GM15510 (cell line): ENCODE measurements around the gene MCM8.

ENCODE experiments used
- POLR2A ChIP-seq: IDR thresholded peaks from 3 replicates; pipeline ENCODE4 v1.6.1; 2011; ENCODE audit warnings: borderline replicate concordance; ENCODE audit not compliant: insufficient read length; ENCODE audit errors: extremely low read depth

MCM8 gene

DNA sequence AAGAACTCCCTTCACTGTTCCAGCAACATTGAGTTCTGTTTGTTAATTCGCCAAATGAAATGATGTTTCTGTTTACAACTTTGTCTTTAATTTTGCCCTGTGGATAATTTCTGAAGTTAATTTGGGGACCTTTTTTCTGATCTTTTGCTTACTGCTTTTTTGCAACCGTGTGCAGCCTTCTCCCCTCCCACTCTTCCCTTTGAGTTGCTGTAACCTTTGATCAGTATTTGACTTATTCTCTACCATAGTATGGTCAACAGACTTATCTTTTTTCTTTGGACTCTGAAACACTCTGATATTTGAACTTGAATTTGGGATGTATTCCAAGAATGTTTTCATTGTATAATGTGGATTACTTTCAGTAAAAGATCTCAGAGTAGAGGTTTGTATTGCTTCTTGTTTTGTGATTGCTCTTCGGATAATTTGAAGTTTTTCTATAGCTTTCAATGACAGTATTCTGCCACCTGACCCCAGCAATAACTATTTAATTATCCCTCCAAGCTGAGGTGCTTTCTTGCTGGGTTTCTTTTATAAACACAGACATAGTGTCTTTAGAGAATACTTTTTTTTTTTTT is 57.2 kb downstream of the MCM8 start:
- TF ChIP-seq POLR2A: no peak

DNA sequence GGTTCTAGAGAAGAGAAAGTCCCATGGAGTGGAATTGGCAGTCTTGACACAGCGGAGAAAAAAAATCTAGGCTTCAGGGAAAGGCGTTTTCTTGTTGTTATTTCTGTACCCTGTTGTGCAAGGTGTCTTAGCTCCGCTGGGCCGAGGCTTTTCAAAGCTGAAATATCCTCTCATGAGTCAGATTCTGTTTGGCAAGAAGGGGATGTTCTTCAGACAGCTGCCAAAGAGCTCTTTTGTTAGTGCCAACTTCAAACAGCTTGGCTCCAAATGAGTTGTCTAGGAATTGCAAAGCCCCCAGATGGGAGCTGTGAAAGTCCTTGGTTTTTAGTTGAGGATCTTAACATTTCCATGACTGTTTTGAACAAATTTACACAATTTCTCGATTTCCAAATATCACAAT is 57.8 kb downstream of the MCM8 start:
- no peak for TF ChIP-seq POLR2A

DNA sequence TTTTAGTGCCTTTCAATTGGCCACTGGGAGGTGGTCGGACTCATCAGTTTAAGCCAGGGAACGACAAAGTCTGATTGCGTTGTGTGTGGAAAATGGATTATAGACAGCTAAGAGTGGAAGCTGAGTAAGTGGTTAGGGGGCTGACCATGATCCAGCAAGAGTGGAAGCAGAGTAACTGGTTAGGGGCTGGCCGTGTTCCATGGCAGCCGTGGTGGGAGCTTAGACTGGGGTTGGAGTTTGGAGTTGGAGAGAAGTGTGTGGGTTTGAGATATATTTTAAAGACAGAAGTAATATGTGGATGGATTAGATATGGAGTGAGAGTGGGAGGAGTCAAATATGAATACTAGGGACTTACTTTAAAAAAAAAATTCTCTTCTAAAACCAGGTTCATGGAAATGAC is 61.7 kb downstream of the MCM8 start:
- no peak for TF ChIP-seq POLR2A

DNA sequence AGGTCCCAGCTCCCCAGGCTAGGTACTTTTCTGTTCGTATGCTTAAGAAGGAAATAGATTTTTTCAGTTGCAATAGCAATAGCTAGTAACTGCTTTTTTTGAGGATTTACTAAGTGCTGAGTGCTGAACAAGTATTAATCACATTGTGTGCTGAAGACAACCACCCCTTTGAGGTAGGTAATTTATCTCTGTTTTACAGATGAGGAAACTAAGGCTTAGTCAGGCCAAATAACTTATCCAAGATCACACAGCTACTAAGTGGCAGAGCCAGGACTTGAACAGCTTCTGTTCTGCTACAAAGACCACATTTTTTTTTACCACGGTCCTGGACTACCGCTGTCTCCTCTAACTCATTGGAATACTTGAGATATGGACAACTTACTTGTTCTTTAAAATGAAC is 63.6 kb downstream of the MCM8 start:
- TF ChIP-seq POLR2A: no peak

DNA sequence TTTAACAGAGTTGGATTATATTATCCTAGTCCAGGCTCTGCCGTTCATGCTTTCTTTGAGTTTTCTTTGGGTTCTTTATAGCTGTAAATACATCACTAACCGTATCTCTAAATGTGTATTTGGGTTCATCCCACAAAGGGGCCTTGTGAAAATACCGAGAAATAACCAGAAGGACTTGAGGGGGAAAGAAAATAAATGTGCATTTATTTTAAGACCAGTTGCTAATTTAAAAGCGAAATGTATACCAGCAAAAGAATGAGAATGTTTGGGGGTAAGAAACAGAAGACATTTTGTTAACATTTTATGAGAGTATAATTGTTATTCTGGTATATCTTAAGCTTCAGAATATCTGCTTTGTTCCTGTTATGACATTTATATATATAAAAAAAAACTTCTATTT is 64.5 kb downstream of the MCM8 start:
- TF ChIP-seq POLR2A: no peak

DNA sequence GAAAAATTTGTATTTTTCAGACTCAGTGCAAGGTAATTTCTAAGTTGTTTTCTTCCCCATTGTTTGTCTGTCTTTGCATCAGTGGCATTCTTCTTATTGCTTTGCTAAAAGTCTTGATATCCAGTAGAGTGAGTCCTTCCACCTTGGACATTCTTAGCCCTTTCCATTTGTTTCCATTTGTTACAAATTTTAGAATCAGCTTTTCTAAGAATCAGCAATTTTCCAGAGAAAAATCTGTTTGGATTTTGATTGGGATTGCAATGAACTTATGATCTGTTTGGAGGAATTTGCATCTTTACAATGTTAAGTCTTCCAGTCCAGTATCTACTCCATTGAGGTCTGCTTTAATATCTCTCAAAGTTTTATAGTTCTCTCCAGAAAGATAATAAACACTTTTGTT is 67.0 kb downstream of the MCM8 start:
- TF ChIP-seq POLR2A: no peak

DNA sequence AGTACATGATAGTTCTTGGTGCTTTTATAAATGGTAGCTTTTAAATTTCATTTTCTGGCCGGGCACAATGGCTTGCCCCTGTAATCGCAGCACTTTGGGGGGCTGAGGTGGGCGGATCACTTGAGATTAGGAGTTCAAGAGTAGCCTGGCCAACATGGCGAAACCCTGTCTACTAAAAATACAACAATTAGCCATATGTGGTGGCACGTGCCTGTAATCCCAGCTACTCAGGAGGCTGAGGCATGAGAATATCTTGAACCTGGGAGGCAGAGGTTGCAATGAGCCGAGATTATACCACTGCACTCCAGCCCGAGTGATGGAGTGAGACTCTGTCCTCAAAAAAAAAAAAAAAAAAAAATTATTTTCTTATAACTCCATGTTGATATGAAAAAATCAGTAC is 67.4 kb downstream of the MCM8 start:
- no peak for TF ChIP-seq POLR2A

DNA sequence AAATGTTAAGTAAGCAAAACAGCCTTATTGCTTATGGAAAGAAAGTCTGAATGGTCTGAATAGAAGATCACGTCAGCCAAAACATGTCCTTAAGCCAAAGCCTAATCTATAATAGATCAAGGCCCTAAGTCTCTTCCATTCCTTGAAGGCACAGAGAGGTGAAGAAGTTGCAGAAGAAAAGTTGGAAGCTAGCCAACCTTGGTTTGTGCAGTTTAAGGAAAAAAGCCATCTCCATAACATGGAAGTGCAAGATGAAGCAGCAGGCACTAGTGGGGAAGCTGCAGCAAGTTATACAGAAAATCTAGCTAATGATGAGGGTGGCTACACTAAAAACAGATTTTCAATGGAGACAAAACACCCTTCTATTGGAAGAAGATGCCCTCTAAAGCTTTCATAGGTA is 74.3 kb downstream of the MCM8 start:
- TF ChIP-seq POLR2A: no peak

DNA sequence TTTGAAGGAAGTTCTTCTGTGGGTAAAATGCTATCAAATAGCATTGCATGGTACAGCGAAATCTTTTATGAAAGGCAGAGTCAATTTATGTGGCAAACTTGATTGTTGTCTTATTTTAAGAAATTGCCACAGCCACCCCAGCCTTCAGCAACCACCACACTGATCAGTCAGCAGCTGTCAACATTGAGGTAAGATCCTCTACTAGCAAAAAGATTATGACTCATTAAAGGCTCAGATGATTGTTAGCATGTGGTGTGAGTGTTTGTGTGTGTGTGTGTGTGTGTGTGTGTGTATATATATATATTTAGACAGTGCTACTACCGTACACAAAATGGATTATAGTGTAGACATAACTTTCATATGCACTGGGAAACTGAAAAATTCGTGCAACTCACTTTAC is 75.6 kb downstream of the MCM8 start:
- no peak for TF ChIP-seq POLR2A

DNA sequence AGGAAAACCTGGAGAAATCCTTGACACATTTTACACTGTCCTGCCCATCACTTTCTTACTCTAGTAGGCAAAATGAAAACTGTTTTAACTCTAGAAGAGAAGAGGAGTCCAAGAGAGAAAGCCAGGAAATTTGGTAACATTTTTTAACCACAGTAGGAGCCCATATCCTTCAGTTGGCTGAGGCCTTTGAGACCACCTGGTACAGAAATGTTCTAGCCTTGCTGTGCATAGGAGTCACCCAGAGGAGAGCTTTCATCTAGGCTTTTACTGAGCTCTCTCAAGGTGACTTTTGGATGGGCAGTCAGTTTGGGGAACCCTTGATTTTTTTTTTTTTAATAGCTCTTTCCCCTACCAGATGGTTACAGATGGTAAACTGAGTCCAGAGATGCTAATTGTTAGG is 78.4 kb downstream of the MCM8 start:
- no peak for TF ChIP-seq POLR2A

DNA sequence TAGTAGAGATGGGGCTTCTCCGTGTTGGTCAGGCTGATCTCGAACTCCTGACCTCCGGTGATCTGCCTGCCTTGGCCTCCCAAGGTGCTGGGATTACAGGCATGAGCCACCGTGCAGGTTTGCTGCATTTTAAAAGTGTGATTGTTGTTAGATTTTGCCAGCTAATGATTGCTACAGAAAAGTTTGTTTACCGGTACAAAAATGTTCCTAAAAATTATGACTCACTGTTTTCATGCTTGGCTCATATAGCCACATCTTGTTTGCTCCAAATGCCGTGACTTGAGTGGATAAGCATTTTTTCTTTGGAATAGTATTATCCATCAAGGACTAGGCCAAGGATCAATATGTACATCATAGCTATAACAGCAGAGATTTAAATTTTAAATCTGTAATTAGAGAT is 79.1 kb downstream of the MCM8 start:
- TF ChIP-seq POLR2A: no peak

DNA sequence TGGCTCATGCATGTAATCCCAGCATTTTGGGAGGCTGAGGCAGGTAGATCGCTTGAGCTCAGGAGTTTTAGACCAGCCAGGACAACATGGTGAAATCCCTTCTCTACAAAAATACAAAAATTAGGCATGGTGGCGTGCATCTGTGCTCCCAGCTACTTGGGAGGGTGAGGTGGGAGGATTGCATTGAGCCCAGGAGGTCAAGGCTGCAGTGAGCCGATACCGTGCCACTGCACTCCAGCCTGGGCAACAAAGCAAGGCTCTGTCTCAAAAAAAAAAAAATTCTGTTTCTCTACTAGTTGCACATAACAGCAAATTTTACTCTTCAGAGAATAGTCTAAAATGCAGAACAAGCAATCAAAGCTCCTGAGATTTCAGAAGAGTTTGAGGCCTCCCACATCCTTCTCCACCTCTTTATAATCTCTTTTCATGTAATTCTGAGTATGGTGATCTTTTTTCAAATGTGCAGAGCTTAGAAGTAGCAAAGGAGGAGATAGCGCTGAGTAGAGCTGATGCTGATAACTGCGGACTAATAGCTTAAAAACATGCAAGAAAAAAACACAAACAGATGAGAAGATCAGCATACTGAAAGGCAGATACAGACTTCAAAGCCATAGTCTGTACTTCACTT is 80.1 kb downstream of the MCM8 start:
- no peak for TF ChIP-seq POLR2A

DNA sequence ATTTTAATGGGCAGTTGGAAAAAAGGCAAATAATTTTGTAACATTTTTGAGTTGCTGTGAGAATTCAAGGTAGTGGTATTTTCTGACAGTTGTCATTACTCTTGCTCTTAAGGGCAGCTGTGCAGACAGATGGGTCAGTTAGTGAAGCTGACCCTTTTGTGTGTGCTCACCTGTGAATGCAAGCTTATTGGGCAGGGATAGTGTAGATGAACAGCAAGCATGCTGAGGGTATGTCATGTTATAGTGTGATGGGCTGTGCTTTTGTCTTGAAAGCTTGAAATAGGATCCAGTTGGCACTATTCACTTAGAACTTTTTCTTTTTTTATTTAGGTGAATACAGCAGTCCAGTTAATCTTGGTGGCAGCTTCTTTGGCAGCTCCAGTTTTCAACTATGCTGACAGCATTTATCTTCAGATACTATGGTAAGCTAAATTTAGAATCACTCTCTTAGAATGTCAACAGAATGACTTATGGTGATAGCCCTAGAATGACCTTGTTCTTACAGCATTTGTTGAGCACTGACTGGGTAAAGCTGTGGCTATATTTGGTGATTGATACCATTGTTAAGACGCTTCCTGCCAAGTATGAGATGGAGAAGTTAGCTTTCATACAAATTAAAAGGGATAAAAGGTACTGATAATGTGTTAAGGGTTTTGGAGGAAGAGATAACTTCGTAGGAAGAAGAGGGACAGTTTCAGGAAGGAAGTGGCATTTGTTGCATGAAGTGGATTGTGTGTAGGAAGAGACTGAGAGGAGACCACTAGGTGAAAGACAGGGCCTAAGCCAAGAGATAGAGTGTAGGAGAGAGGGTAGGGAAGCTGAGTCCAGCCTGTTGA is 83.9 kb downstream of the MCM8 start:
- TF ChIP-seq POLR2A: no peak

DNA sequence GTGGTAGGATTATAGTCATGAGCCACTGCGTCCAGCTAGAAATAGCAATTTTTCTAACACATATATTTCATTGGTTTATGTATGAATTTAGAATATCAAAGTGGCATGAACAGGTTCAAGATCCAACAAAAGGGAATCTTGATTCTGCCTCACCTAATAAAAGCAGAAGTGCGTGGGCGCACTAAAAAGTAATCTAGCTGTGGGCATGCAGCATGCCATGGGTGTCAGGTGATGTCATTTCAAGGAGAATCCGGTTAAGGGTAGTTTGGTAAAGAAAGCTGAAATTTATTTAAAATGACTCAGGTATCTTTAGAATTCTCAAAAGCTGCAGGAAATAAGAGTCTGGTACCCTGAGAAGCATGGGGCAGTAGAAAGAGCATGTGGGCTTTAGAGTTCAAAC is 85.8 kb downstream of the MCM8 start:
- TF ChIP-seq POLR2A: no peak

DNA sequence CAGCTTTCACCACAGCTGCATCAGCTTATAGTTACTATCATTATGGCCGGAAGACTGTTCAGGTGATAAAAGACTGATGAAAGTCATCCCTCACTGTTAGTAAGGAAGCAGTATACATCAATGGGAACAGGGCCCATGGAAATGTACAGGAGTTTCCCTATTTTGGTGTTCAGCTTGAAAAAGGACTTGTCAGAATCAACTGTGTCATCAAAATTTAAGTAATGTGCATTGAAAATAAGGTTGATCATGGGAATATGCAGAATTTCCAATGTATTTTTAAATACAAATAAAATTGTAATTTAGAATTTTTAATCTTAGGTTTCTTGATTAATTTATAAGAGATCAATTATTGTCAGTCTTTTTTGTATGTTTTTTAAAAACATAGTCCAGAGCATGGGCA is 86.6 kb downstream of the MCM8 start:
- TF ChIP-seq POLR2A: no peak

DNA sequence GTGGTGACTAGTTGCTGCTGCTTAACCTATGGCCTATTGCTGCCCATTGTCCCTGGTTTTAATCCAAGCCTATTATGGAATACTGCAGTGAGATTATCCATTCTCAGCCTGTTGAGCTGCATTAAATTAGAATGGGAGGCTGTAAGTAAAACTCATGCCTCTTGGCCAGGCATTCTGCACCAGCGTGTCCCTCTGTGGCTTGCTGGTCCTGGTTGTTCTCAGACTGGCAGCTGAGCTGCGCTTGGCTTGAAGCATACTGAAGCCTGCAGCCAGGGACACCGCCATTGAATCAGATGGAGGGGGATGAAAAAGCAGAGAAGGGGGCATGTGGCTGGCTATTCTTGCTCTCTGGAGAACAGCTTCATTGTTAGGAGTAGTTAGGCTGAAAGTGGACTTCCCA is 87.8 kb downstream of the MCM8 start:
- no peak for TF ChIP-seq POLR2A

DNA sequence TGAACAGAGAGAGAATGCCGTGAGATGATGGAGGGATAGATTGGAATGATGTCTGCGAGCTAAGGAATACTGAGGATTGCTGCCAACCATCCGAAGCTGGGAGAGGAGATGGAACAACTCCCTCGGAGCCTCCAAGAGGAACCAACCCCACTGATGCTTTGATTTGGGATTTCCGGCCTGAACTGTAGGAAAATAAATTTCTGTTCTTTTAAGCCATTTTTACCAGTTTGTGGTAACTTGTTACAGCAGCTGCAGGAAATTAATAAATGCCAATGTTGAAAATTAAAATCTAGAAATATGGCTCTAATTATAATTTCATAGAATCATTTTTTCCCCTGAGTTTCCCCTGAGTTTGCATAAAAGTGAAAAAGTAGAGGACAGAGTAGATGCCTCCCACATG is 89.3 kb downstream of the MCM8 start:
- TF ChIP-seq POLR2A: no peak

DNA sequence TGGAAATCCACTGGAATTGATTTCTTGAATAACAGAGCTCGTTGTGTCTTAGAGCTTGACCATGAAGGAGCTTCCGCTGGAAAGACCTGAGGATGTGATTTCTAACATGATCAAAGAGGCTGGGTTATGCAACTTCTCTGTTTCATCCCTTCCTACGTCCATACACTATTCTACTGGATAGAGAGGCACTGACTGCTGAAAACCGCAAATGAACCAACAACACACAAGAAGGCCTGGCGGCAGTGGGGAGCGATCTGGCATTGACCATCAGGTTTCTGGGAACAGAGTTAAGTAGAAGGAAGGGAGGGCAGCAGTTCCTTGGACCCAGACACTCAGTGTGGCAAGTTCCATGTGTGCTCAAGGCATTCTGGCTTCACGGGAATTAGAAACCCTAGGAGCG is 90.1 kb downstream of the MCM8 start:
- TF ChIP-seq POLR2A: no peak
